HEK293 (cell line): Measurements from ENCODE around the gene PPP2R2D.

Experiments used
- CTCF ChIA-PET: fragments of 350-600 bp; formaldehyde crosslinking; extraction: SDS; loops from one replicate; lab custom pipeline; 2021; ENCODE audit warnings: antibody characterized with exemption; lab: Yijun Ruan, JAX
- POLR2A ChIA-PET: fragments of 300-600 bp; formaldehyde crosslinking; extraction: SDS; loops from one replicate; lab custom pipeline; 2020; ENCODE audit warnings: antibody characterized with exemption, inconsistent platforms; lab: Yijun Ruan, JAX
- H3K27ac ChIP-seq: fragments of 200-500 bp; sonication (Bioruptor generic); 2 replicates; pipeline ENCODE4 v1.5.1; 2014; ENCODE audit warnings: low read depth, low read length, control low read depth, inconsistent platforms; ENCODE audit errors: extremely low read depth
- H3K36me3 ChIP-seq, 2 experiments: fragments of 200-500 bp in 1 of 2; sonication (Bioruptor generic) in 1 of 2; 1 replicate in 1 of 2; 2 replicates in 1 of 2; pipeline ENCODE4 v1.5.1; 2014 to 2017; ENCODE audit warnings: inconsistent platforms in 2 of 2, low read length in 2 of 2; ENCODE audit not compliant: control insufficient read depth in 2 of 2, insufficient read depth in 1 of 2
- H3K4me1 ChIP-seq: fragments of 200-500 bp; sonication (Bioruptor generic); 2 replicates; pipeline ENCODE4 v1.5.1; 2014; ENCODE audit warnings: mild to moderate bottlenecking, low read length, inconsistent platforms; ENCODE audit not compliant: control insufficient read depth, insufficient read depth
- H3K4me3 ChIP-seq: 2 replicates; pipeline ENCODE4 v1.5.1; 2011; ENCODE audit warnings: low read depth, mild to moderate bottlenecking, control low read depth, low read length, moderate library complexity
- H3K9me3 ChIP-seq: fragments of 200-500 bp; sonication (Bioruptor generic); 2 replicates; pipeline ENCODE4 v1.5.1; 2014; ENCODE audit warnings: low read depth, low read length, inconsistent platforms; ENCODE audit not compliant: control insufficient read depth, insufficient read depth
- GLIS1 ChIP-seq: fragments of 450-650 bp; formaldehyde crosslinking; IDR thresholded peaks from 2 replicates; pipeline ENCODE4 v1.5.1; 2016; ENCODE audit warnings: missing biosample characterization, missing genetic modification characterization
- KLF1 ChIP-seq: fragments of 450-650 bp; formaldehyde crosslinking; IDR thresholded peaks from 2 replicates; pipeline ENCODE4 v1.5.1; 2016; ENCODE audit warnings: missing biosample characterization, missing genetic modification characterization
- ZBTB20 ChIP-seq: fragments of 450-650 bp; formaldehyde crosslinking; IDR thresholded peaks from 2 replicates; pipeline ENCODE4 v1.5.1; 2016; ENCODE audit warnings: missing biosample characterization, missing genetic modification characterization
- ZBTB26 ChIP-seq: fragments of 450-650 bp; formaldehyde crosslinking; optimal IDR thresholded peaks from 2 replicates; pipeline ENCODE3; 2016; ENCODE audit warnings: missing biosample characterization, mild to moderate bottlenecking, missing genetic modification characterization
- ZBTB7A ChIP-seq: fragments of 450-650 bp; formaldehyde crosslinking; IDR thresholded peaks from 2 replicates; pipeline ENCODE4 v1.5.1; 2016; ENCODE audit warnings: low read depth, missing biosample characterization, missing genetic modification characterization
- ZIC2 ChIP-seq: fragments of 450-650 bp; formaldehyde crosslinking; IDR thresholded peaks from 2 replicates; pipeline ENCODE4 v1.5.1; 2016; ENCODE audit warnings: missing biosample characterization, missing genetic modification characterization
- ZNF202 ChIP-seq: fragments of 450-650 bp; formaldehyde crosslinking; IDR thresholded peaks from 2 replicates; pipeline ENCODE4 v1.5.1; 2016; ENCODE audit warnings: missing biosample characterization, missing genetic modification characterization, borderline replicate concordance
- ZNF324 ChIP-seq: fragments of 450-650 bp; formaldehyde crosslinking; IDR thresholded peaks from 2 replicates; pipeline ENCODE4 v1.5.1; 2016; ENCODE audit warnings: missing biosample characterization, missing genetic modification characterization
- ZNF341 ChIP-seq: fragments of 450-650 bp; formaldehyde crosslinking; IDR thresholded peaks from 2 replicates; pipeline ENCODE4; 2016; ENCODE audit warnings: low read depth, missing biosample characterization, missing genetic modification characterization
- ZNF394 ChIP-seq: fragments of 450-650 bp; formaldehyde crosslinking; IDR thresholded peaks from 2 replicates; pipeline ENCODE4 v1.5.1; 2016; ENCODE audit warnings: missing biosample characterization, missing genetic modification characterization, mild to moderate bottlenecking, moderate library complexity, borderline replicate concordance
- ZNF513 ChIP-seq: fragments of 450-650 bp; IDR thresholded peaks from 2 replicates; pipeline ENCODE4 v1.5.1; 2018; ENCODE audit warnings: missing biosample characterization, missing genetic modification characterization
- ZNF544 ChIP-seq: fragments of 450-650 bp; formaldehyde crosslinking; IDR thresholded peaks from 2 replicates; pipeline ENCODE4 v1.5.0; 2017; ENCODE audit warnings: missing biosample characterization, missing genetic modification characterization
- ZNF558 ChIP-seq: fragments of 450-650 bp; formaldehyde crosslinking; IDR thresholded peaks from 2 replicates; pipeline ENCODE4 v1.5.1; 2016; ENCODE audit warnings: missing biosample characterization, missing genetic modification characterization
- ZNF596 ChIP-seq: fragments of 450-650 bp; IDR thresholded peaks from 2 replicates; pipeline ENCODE4 v1.5.0; 2018; ENCODE audit warnings: missing biosample characterization, mild to moderate bottlenecking, missing genetic modification characterization, moderate library complexity
- ZNF624 ChIP-seq: fragments of 450-650 bp; formaldehyde crosslinking; IDR thresholded peaks from 2 replicates; pipeline ENCODE4 v1.5.1; 2017; ENCODE audit warnings: missing biosample characterization, missing genetic modification characterization
- ZNF658 ChIP-seq: fragments of 450-650 bp; formaldehyde crosslinking; IDR thresholded peaks from 2 replicates; pipeline ENCODE4; 2016; ENCODE audit warnings: missing biosample characterization, missing genetic modification characterization
- ZNF660 ChIP-seq: fragments of 450-650 bp; IDR thresholded peaks from 2 replicates; pipeline ENCODE4 v1.5.1; 2018; ENCODE audit warnings: missing biosample characterization, mild to moderate bottlenecking, missing genetic modification characterization
- ZNF664 ChIP-seq: fragments of 450-650 bp; formaldehyde crosslinking; IDR thresholded peaks from 2 replicates; pipeline ENCODE4 v1.5.1; 2016; ENCODE audit warnings: missing biosample characterization, missing genetic modification characterization
- ZNF677 ChIP-seq: fragments of 450-650 bp; IDR thresholded peaks from 2 replicates; pipeline ENCODE4 v1.5.0; 2018; ENCODE audit warnings: missing biosample characterization, mild to moderate bottlenecking, missing genetic modification characterization, moderate library complexity
- ZNF791 ChIP-seq: fragments of 450-650 bp; formaldehyde crosslinking; IDR thresholded peaks from 2 replicates; pipeline ENCODE4 v1.5.1; 2016; ENCODE audit warnings: missing biosample characterization, missing genetic modification characterization
- TF ChIP-seq, protein P1 (sequence below): fragments of 450-650 bp; formaldehyde crosslinking; conservative IDR thresholded peaks from 2 replicates; pipeline ENCODE4 v1.5.1; 2016; ENCODE audit warnings: low read depth, missing biosample characterization, missing genetic modification characterization
- TF ChIP-seq, protein P2 (sequence below): fragments of 450-650 bp; formaldehyde crosslinking; IDR thresholded peaks from 2 replicates; pipeline ENCODE4 v1.5.1; 2016; ENCODE audit warnings: missing biosample characterization, missing genetic modification characterization

The PPP2R2D gene

GRCh38 chr10:131925716-131926115 is 24.9 kb downstream of the PPP2R2D start:
- H3K4me1 ChIP-seq: 0 out of 2 replicates have a peak, but pooled peaks cover 2% of the 10 kb centered on the region
- H3K9me3 ChIP-seq: peaks cover 2% of the 10 kb centered on the region; the same call in 1 of the 2 replicates
- H3K27ac ChIP-seq: no peak overlapping the region
- ChIA-PET CTCF (interaction anchor here (1.8 kb wide), 1 partner anchor 40 kb away, joined by 7 read pairs; no protein-coding TSS in a partner anchor), POLR2A (no interaction called here)
- TF ChIP-seq ZNF513 (tag by site-specific recombination): no peak
- TF ChIP-seq KLF1 (tag by site-specific recombination): peak; percentile 30; the same call in 1 of the 2 replicates
- no peaks in the 10 kb centered on the region for H3K36me3 ChIP-seq
- no peak overlapping the region for H3K4me3 ChIP-seq

- CTCF ChIA-PET: interaction anchor here (1.8 kb wide), 1 partner anchor 41 kb away, joined by 7 read pairs; no protein-coding TSS in a partner anchor
Observed at GRCh38 chr10:131926253-131926652, 25.4 kb downstream of the PPP2R2D start.

GRCh38 chr10:131926743-131927595 is 26.2 kb downstream of the PPP2R2D start:
- CTCF ChIA-PET: interaction anchor here (1.8 to 2.4 kb wide), 2 partner anchors 16 to 41 kb away, joined by 7 to 8 read pairs; no protein-coding TSS in a partner anchor
- Histone ChIP-seq H3K4me1 (0 out of 2 replicates have a peak, but pooled peaks cover 2% of the 10 kb centered on the region), H3K36me3 (no peaks in the 10 kb centered on the region), H3K9me3 (peaks cover 2% of the 10 kb centered on the region; the same call in 1 of the 2 replicates), H3K4me3 (no peak overlapping the region), H3K27ac (no peak overlapping the region)
- POLR2A ChIA-PET: no interaction called here
- TF ChIP-seq ZNF202 (tag by site-specific recombination): 0 out of 2 replicates have a peak, but pooled peaks have one; percentile 6
- TF ChIP-seq ZIC2 (tag by site-specific recombination): peak; percentile 46
- 0 out of 2 replicates have a peak, but pooled peaks have one; percentile 20 for TF ChIP-seq GLIS1 (tag by site-specific recombination)
- TF ChIP-seq ZBTB20: no peak
- peak; percentile 100 for TF ChIP-seq ZNF677 (tag by site-specific recombination)
- TF ChIP-seq ZNF341 (tag by site-specific recombination): 0 out of 2 replicates have a peak, but pooled peaks have one; percentile 33
- TF ChIP-seq ZNF596 (tag by site-specific recombination): no peak
- TF ChIP-seq, protein P1, sequence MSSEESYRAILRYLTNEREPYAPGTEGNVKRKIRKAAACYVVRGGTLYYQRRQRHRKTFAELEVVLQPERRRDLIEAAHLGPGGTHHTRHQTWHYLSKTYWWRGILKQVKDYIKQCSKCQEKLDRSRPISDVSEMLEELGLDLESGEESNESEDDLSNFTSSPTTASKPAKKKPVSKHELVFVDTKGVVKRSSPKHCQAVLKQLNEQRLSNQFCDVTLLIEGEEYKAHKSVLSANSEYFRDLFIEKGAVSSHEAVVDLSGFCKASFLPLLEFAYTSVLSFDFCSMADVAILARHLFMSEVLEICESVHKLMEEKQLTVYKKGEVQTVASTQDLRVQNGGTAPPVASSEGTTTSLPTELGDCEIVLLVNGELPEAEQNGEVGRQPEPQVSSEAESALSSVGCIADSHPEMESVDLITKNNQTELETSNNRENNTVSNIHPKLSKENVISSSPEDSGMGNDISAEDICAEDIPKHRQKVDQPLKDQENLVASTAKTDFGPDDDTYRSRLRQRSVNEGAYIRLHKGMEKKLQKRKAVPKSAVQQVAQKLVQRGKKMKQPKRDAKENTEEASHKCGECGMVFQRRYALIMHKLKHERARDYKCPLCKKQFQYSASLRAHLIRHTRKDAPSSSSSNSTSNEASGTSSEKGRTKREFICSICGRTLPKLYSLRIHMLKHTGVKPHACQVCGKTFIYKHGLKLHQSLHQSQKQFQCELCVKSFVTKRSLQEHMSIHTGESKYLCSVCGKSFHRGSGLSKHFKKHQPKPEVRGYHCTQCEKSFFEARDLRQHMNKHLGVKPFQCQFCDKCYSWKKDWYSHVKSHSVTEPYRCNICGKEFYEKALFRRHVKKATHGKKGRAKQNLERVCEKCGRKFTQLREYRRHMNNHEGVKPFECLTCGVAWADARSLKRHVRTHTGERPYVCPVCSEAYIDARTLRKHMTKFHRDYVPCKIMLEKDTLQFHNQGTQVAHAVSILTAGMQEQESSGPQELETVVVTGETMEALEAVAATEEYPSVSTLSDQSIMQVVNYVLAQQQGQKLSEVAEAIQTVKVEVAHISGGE (tag by site-specific recombination): no peak
- TF ChIP-seq ZNF324 (tag by site-specific recombination): no peak

More at GRCh38 chr10:131926253-131926652, 25.4 kb downstream of the PPP2R2D start:
- TF ChIP-seq ZNF624: no peak
- TF ChIP-seq ZNF658 (tag by site-specific recombination): no peak
- TF ChIP-seq, protein P2, sequence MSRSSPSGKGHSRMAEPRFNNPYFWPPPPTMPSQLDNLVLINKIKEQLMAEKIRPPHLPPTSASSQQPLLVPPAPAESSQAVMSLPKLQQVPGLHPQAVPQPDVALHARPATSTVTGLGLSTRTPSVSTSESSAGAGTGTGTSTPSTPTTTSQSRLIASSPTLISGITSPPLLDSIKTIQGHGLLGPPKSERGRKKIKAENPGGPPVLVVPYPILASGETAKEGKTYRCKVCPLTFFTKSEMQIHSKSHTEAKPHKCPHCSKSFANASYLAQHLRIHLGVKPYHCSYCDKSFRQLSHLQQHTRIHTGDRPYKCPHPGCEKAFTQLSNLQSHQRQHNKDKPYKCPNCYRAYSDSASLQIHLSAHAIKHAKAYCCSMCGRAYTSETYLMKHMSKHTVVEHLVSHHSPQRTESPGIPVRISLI (tag by site-specific recombination): no peak
- TF ChIP-seq ZBTB26: no peak
- TF ChIP-seq ZBTB7A (tag by site-specific recombination): no peak
- TF ChIP-seq ZNF558 (tag by site-specific recombination): no peak
- no peak for TF ChIP-seq ZNF660
- TF ChIP-seq ZNF664 (tag by site-specific recombination): no peak
- no peak for TF ChIP-seq ZNF394 (tag by site-specific recombination)
- TF ChIP-seq ZNF544 (tag by site-specific recombination): no peak
- TF ChIP-seq ZNF677 (tag by site-specific recombination): no peak
- TF ChIP-seq ZNF791 (tag by site-specific recombination): no peak
- H3K9me3 ChIP-seq: peaks cover 2% of the 10 kb centered on the region; the same call in 1 of the 2 replicates
- H3K27ac ChIP-seq: no peak overlapping the region
- no peaks in the 10 kb centered on the region for H3K36me3 ChIP-seq
- H3K4me3 ChIP-seq: no peak overlapping the region
- 0 out of 2 replicates have a peak, but pooled peaks cover 2% of the 10 kb centered on the region for H3K4me1 ChIP-seq
- POLR2A ChIA-PET: no interaction called here
